HG03342 (cell line): ENCODE data around the gene ELP2.
"Not testable (repeated sequence)": the region's sequence is repeated elsewhere in the genome, so short reads cannot be mapped to it uniquely, and the experiment has no call there.

Experiments used
- ATAC-seq: cut with Tn5 transposase; IDR thresholded peaks from one replicate; pipeline ENCODE4 v1.9.1; 2021; ENCODE audit warnings: mild to moderate bottlenecking, moderate library complexity; ENCODE audit not compliant: unreplicated experiment

ELP2 gene

DNA sequence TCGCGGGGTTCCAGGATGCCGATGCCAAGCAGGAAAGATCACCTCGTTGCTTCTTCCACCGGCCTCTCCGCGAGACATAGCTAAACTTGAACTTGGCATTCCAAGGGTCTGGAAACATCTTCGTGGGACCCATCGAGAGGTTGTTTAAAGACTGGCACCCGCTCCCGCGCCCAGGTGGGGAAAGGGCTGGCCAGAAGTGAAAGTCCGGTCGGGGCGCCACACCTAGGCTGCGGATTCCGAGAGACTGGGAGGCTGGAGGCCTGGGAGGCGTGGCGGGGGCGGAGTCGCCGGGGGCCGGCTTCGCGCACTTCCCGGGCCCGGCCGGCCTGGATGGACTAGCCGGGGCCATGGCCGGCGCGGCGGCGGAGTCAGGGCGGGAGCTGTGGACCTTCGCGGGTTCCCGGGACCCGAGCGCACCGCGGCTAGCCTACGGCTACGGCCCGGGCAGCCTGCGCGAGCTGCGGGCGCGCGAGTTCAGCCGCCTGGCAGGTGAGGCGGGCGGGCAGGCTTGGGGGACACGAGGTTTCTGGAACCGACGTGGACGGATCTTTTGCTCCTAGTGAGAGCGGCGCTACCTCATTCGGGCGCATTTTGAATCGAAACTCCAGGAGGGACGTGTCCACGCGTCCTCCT, 57.6 kb downstream of the ELP2 start, which contains the start of gene MOCOS:
TSS of gene MOCOS (plus strand) at position 305 of the 633 bp plus-strand sequence. CDS start at position 348, 43 bp downstream.
- peak; percentile 53 for ATAC-seq

- peak; percentile 4 for ATAC-seq
These were observed 58.4 kb downstream of the ELP2 start for GRCh38 chr18:36187826-36188721.

DNA sequence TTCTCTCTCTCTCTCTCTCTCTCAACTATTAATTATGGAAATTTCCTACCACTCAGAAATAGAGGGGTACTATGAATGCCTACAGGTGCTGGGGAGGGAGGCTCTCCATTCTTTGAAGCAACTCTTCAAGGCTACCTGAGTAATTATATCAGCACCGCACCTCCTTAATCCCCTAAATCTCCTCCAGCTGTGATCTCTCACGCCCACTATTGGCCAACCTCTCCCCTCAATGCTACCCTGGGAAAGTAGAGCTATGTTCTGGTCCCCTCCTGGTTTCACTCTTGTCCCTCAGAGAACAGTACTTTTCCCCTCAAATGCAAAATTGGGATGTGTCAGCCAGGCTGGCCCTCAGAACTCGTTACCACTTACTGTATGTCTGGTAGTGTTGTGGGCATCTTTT, 59.2 kb downstream of the ELP2 start:
- no peak for ATAC-seq

DNA sequence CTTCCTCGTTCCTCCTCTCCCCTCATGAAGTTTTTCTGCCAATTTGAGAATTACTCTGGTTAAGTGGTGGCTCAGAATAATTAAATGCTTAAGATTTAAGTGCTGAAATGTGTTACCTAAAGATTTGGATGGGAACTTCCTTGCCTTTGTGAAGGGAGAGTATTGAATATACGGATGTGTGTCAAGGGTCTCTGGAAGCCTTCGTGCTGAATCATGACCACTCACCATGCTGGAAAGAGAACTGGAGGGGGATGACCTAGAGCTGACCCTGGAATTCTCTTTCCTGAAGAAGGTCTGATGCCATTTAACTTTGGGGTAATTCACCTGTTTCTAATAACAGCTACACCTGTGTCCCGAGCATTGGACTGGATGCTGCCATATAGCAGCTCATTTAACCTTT, 59.8 kb downstream of the ELP2 start:
- ATAC-seq = no peak

- no peak for ATAC-seq
These were observed 61.6 kb downstream of the ELP2 start for GRCh38 chr18:36191286-36191685.

- no peak for ATAC-seq
These were observed 62.0 kb downstream of the ELP2 start for GRCh38 chr18:36191711-36192110.

DNA sequence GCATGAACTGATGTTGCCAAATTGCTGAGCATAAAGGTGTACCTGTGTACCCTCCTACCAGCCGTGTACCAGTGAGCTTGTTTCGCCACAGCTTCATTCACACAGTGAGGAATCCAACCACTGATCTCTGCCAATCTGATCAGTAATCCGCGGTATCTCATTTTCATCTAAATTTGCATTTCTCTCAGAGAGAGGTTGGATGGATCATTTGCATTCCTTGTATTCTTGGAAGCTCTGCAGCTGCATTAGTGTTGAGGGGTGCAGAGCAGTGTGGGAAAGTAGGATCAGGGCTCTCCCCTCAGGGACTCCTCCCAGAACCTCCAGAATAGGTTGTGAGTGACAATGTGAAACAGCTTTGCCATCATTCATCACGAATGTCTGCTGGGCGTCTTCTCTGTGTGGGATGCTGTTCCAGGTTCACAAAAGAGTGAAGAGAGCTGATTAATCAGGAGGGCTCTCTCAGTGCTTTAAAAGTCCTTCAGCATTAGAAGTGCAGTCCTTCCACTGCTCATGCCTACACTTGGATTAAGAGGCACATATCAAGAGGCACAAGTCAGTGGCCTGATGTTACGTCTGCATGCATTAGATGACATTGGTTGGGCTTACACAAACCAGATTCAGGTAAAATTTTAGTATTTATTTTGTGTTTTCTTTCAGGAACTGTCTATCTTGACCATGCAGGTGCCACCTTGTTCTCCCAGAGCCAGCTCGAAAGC, 65.1 kb downstream of the ELP2 start:
- no peak for ATAC-seq

DNA sequence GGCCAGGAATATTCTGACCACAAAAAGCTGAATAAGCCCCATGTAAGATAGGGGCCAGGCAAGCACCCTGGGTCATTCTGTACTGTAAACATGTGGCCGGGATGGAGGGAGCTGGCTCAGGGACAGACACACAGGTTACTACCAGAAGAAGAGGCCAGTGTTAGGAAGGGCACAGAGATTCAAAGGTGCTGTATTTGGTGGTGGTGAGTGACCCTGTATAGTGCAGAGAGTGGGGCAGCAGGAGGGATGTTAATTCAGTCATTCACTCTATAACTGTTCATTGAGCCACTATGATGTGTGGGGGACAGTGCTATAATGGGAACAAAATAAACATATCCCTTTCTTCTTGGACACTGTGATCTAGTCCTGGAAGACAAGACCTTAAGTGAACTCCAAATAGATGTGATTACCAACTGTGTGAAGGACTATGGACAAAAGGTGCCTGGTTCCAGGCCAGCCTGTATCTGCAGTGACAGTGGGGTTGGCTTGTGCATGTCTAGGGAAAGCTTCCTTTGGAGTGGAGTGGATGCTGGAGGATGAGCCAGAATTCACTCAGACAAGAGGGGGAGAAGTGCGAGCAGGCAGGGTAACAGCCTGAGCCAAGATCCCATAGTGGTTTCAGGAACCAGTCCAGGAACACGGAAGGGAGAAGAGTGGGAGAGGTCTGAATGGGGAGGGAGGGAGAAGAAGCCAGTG, 65.9 kb downstream of the ELP2 start:
- no peak for ATAC-seq

GRCh38 chr18:36196238-36196995, 66.7 kb downstream of the ELP2 start:
- no peak for ATAC-seq

DNA sequence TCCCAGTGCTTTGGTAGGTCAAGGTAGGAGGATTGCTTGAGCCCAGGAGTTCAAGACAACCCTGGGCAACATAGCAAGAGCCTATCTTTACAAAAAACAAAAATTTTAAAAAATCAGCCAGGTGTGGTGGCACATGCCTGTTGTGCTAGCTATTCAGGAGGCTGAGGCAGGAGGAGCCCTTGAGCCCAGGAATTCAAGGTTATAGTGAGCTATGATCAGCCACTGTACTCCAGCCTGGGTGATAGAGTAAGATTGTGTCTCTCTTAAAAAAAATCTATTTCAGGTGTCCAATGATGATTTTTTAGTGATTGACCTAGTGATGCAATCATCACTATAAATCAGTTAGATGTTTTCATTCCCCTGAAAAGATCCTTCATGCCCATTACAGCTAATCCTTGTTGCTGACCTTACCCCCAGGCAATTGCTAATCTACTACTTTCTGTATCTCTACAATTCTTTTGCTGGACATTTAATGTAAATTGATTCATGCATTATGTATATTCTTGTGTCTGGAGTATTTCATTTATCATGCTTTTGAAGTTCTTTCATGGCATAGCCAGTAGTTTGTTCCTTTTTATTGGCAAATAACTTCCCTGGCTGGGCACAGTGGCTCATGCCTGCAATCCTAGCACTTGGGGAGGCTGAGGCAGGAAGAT, 67.9 kb downstream of the ELP2 start:
- no peak for ATAC-seq

DNA sequence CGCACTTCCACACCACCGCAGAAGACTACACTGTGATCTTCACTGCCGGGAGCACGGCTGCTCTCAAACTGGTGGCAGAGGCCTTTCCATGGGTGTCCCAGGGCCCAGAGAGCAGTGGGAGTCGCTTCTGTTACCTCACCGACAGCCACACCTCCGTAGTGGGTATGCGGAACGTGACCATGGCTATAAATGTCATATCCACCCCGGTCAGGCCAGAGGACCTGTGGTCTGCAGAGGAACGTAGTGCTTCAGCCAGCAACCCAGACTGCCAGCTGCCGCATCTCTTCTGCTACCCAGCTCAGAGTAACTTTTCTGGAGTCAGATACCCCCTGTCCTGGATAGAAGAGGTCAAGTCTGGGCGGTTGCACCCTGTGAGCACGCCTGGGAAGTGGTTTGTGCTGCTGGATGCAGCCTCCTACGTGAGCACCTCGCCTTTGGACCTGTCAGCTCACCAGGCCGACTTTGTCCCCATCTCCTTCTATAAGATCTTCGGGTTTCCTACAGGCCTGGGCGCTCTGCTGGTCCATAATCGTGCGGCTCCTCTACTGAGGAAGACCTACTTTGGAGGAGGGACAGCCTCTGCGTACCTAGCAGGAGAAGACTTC, 70.1 kb downstream of the ELP2 start:
- ATAC-seq = no peak

- ATAC-seq = no peak
These were observed 70.7 kb downstream of the ELP2 start for GRCh38 chr18:36200354-36200771.

- ATAC-seq = no peak
These were observed 72.1 kb downstream of the ELP2 start for GRCh38 chr18:36201765-36202164.

- no peak for ATAC-seq
These were observed 73.7 kb downstream of the ELP2 start for GRCh38 chr18:36203360-36203895.

GRCh38 chr18:36205166-36205565, 75.5 kb downstream of the ELP2 start:
- no peak for ATAC-seq

GRCh38 chr18:36207303-36207702, 77.6 kb downstream of the ELP2 start:
- no peak for ATAC-seq

DNA sequence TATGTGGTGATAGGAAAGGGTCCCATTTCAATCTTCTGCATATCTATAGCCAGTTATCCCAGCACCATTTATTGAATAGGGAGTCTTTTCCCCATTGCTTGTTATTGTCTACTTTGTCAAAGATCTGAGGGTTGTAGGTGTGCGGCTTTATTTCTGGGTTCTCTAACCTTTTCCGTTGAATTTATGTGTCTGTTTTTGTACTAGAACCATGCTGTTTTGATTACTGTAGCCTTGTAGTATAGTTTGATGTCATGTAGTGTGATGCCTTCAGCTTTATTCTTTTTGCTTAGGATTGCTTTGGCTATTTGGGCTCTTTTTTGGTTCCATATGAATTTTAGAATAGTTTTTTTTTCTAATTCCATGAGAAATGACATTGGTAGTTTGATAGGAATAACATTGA, 78.3 kb downstream of the ELP2 start:
- ATAC-seq = not testable (repeated sequence)

DNA sequence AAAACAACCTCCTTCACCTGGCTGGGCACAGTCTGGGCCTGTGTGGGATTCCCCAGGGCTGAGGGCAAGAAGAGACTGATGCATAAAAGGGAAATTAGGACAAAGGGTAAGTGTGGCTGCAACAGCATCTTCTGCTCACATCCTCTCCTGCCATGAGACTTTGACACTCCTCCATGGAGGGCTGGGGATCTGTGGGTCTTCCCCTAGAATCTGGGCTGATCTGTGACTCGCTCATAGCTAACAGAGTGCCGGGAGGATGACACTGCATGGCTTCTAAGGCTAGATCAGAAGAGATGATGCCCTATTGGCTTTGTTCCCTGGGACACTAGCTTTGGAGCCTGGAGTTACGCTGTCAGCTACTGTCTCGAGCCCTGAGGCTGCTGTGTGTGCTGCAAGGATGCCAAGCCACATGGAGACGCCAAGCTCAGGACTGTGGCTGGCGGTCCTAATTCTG, 81.9 kb downstream of the ELP2 start:
- ATAC-seq = no peak
